Sigmoid colon (tissue), 7 donors: ENCODE measurements around the gene RNF151. TPM values are rescaled to one million over a fixed set of nuclear protein-coding genes. Genes with fewer than 3 reads are reported as not detected.
"Not testable (repeated sequence)": the region's sequence is repeated elsewhere in the genome, so short reads cannot be mapped to it uniquely, and the experiment has no call there.

Source experiments
- DNase-seq: peaks from one replicate; pipeline ENCODE4 v3.0.0-alpha.2; 2019
- H3K27ac ChIP-seq, 4 donors: fragments of 200-600 bp; sonication (generic); one replicate each; pipeline ENCODE4 v1.5.1; 2016 to 2019; ENCODE audit warnings: mild to moderate bottlenecking in 1 of 4
- H3K27me3 ChIP-seq, 3 donors: fragments of 200-600 bp; sonication (generic); one replicate each; pipeline ENCODE4 v1.5.1; 2019; ENCODE audit warnings: mild to moderate bottlenecking in 1 of 3
- H3K36me3 ChIP-seq, 4 donors: fragments of 200-600 bp; sonication (generic); one replicate each; pipeline ENCODE4 v1.5.1; 2016 to 2019
- H3K4me1 ChIP-seq, 4 donors: fragments of 200-600 bp; sonication (generic); one replicate each; pipeline ENCODE4 v1.5.1; 2017 to 2019
- H3K4me3 ChIP-seq, 4 donors: fragments of 200-600 bp; sonication (generic); one replicate each; pipeline ENCODE4 v1.5.1; 2017 to 2019; ENCODE audit warnings: mild to moderate bottlenecking in 2 of 4, moderate library complexity in 1 of 4
- H3K9me3 ChIP-seq, 4 donors: fragments of 200-600 bp in 3 of 4; sonication (generic) in 3 of 4; one replicate each; pipeline versions ENCODE4 v1.5.1 to v1.6.1; 2013 to 2019
- CTCF ChIP-seq, 4 experiments: fragments of 450-650 bp in 3 of 4; fragments of 200-600 bp in 1 of 4; IDR thresholded peaks; one replicate each; pipeline ENCODE4 v1.5.1; 2016 to 2019; ENCODE audit warnings: antibody characterized with exemption in 4 of 4, mild to moderate bottlenecking in 3 of 4, moderate library complexity in 2 of 4
- EP300 ChIP-seq, 4 donors: sonication (generic); formaldehyde crosslinking; IDR thresholded peaks; one replicate each; pipeline ENCODE4 v1.6.1; 2017; ENCODE audit warnings: antibody characterized with exemption in 4 of 4
- POLR2A ChIP-seq, 2 donors: fragments of 450-650 bp; IDR thresholded peaks; one replicate each; pipeline ENCODE4 v1.6.1; 2016; ENCODE audit warnings: antibody characterized with exemption in 2 of 2, mild to moderate bottlenecking in 2 of 2, moderate library complexity in 2 of 2
- POLR2AphosphoS5 ChIP-seq, 4 donors: sonication (generic); formaldehyde crosslinking; IDR thresholded peaks; one replicate each; pipeline ENCODE4 v1.6.1; 2017; ENCODE audit warnings: antibody characterized with exemption in 4 of 4
- WGBS, 2 donors: extraction: QIAGEN DNeasy Blood & Tissue Kit; methylation state at CpG; one replicate each; pipeline ENCODE4 v1.1.7; 2013; 5-methylcytosine and 5-hydroxymethylcytosine counted together
- intact Hi-C: fragments of 100-400 bp; cut with DNase I; formaldehyde crosslinking; loops from one replicate; pipeline ENCODE4 v1.15.1; 2023
- polyA plus RNA-seq, 3 donors: library from polyadenylated mRNA; stranded (reverse); fragments of 200-250 nt; gene quantifications; one replicate each; pipeline ENCODE4 v1.2.3, GENCODE V29; 2013
- total RNA-seq, 4 donors: library from RNA; depleted of rRNA; stranded (reverse); fragments of >200 nt; gene quantifications; one replicate each; pipeline ENCODE4 v1.1.0, GENCODE V29; 2016
- donor health status: healthy with polysubstance abuse.
- donor health status: Bipolar disorder and iron deficiency.
- donor health status: healthy.

RNF151 gene
- total and polyA plus RNA-seq, 7 donors, result 0.10 TPM; not detected in 6

- H3K27ac ChIP-seq, result peak overlapping the region; percentile 89 to 93 (median 92)
- H3K27me3 ChIP-seq, result no peaks in the 10 kb centered on the region
- H3K36me3 ChIP-seq, result peaks cover 12 to 26% (median 22%) of the 10 kb centered on the region in 4 donors
- intact Hi-C loops, result no loop called here
- TF ChIP-seq POLR2AphosphoS5 (IDR thresholded peaks at IDR 0.05) (no peak), POLR2A (IDR thresholded peaks at IDR 0.05) (no peak), CTCF (IDR thresholded peaks at IDR 0.05) (no peak), EP300 (IDR thresholded peaks at IDR 0.05) (no peak)
- peak overlapping the region; percentile 79 to 88 (median 80) for H3K4me3 ChIP-seq
- WGBS, 2 donors, result 19 to 41% methylated on average over 14 of the region's 14 CpGs
- H3K9me3 ChIP-seq, result no peaks in the 10 kb centered on the region
- no peak for DNase-seq
- H3K4me1 ChIP-seq, result peaks cover 0 to 30% (median 27%) of the 10 kb centered on the region in 4 donors
Observed at GRCh38 chr16:1958715-1959268, 7.9 kb upstream of the RNF151 start.

GRCh38 chr16:1959269-1960039 lies 7.2 kb upstream of the RNF151 start, which contains the start of gene NDUFB10:
NDUFB10 (plus strand) TSS chr16:1959538; CDS start chr16:1959625, 87 bp downstream.
- TF ChIP-seq CTCF (IDR thresholded peaks at IDR 0.05), result peak in 3 of 4 experiments; percentile 18 to 57 (median 45)
- no peak for TF ChIP-seq EP300 (IDR thresholded peaks at IDR 0.05)
- peak; percentile 84 to 95 (median 94) for TF ChIP-seq POLR2AphosphoS5 (IDR thresholded peaks at IDR 0.05)
- peak; percentile 55 to 86 for TF ChIP-seq POLR2A (IDR thresholded peaks at IDR 0.05)
- H3K27me3 ChIP-seq, result no peaks in the 10 kb centered on the region
- WGBS, 2 donors, result 1% methylated on average over 79 of the region's 79 CpGs
- peak; percentile 96 for DNase-seq
- peak within 1 kb of the TSS; percentile 79 to 88 (median 80) for H3K4me3 ChIP-seq
- H3K4me1 ChIP-seq, result peaks cover 0 to 34% (median 29%) of the 10 kb centered on the region in 4 donors
- intact Hi-C loops, result no loop called here
- peak within 1 kb of the TSS; percentile 89 to 93 (median 92) for H3K27ac ChIP-seq
- H3K9me3 ChIP-seq, result no peaks in the 10 kb centered on the region
- peaks cover 12 to 27% (median 22%) of the 10 kb centered on the region in 4 donors for H3K36me3 ChIP-seq

GRCh38 chr16:1960665-1961630 lies 5.7 kb upstream of the RNF151 start:
- WGBS, 2 donors, result 35 to 53% methylated on average over 20 of the region's 20 CpGs
- peak overlapping the region in 3 of 4 donors; percentile 89 to 93 (median 93) for H3K27ac ChIP-seq
- no peak for DNase-seq
- no peaks in the 10 kb centered on the region for H3K9me3 ChIP-seq
- H3K4me1 ChIP-seq, result peaks cover 0 to 42% (median 36%) of the 10 kb centered on the region in 4 donors
- H3K27me3 ChIP-seq, result no peaks in the 10 kb centered on the region
- H3K36me3 ChIP-seq, result peaks cover 12 to 27% (median 22%) of the 10 kb centered on the region in 4 donors
- TF ChIP-seq CTCF (IDR thresholded peaks at IDR 0.05) (no peak), EP300 (IDR thresholded peaks at IDR 0.05) (no peak), POLR2A (IDR thresholded peaks at IDR 0.05) (no peak), POLR2AphosphoS5 (IDR thresholded peaks at IDR 0.05) (no peak)
- intact Hi-C loops, result no loop called here
- peak overlapping the region in 3 of 4 donors; percentile 79 to 81 (median 80) for H3K4me3 ChIP-seq

- H3K9me3 ChIP-seq, result no peaks in the 10 kb centered on the region
- peaks cover 12 to 27% (median 22%) of the 10 kb centered on the region in 4 donors for H3K36me3 ChIP-seq
- no peak overlapping the region for H3K4me3 ChIP-seq
- peak overlapping the region in 1 of 4 donors; percentile 93 for H3K27ac ChIP-seq
- H3K4me1 ChIP-seq, result peaks cover 0 to 44% (median 38%) of the 10 kb centered on the region in 4 donors
- TF ChIP-seq POLR2AphosphoS5 (IDR thresholded peaks at IDR 0.05) (no peak), POLR2A (IDR thresholded peaks at IDR 0.05) (no peak), EP300 (IDR thresholded peaks at IDR 0.05) (no peak), CTCF (IDR thresholded peaks at IDR 0.05) (no peak)
- WGBS, 2 donors, result 49 to 60% methylated on average over 6 of the region's 6 CpGs
- intact Hi-C loops, result no loop called here
- no peaks in the 10 kb centered on the region for H3K27me3 ChIP-seq
- no peak for DNase-seq
Observed at GRCh38 chr16:1961651-1962067, 5.0 kb upstream of the RNF151 start.

- Histone ChIP-seq H3K4me1 (peaks cover 0 to 44% (median 38%) of the 10 kb centered on the region in 4 donors), H3K36me3 (peaks cover 12 to 27% (median 22%) of the 10 kb centered on the region in 4 donors)
- 82 to 85% methylated on average over 37 of the region's 37 CpGs for WGBS, 2 donors
- DNase-seq, H3K27ac ChIP-seq, H3K9me3 ChIP-seq, H3K27me3 ChIP-seq, intact Hi-C loops, H3K4me3 ChIP-seq: not testable (repeated sequence)
Observed at GRCh38 chr16:1962161-1963153, 4.2 kb upstream of the RNF151 start.
